ENCODE data around the gene SEMA6D. TPM values are rescaled to one million over a fixed set of nuclear protein-coding genes. Genes with fewer than 3 reads are reported as not detected.

SEMA6D gene
- total and polyA plus RNA-seq, 8 donors, result 4.7 to 14.1 (median 6.3) TPM

DNA sequence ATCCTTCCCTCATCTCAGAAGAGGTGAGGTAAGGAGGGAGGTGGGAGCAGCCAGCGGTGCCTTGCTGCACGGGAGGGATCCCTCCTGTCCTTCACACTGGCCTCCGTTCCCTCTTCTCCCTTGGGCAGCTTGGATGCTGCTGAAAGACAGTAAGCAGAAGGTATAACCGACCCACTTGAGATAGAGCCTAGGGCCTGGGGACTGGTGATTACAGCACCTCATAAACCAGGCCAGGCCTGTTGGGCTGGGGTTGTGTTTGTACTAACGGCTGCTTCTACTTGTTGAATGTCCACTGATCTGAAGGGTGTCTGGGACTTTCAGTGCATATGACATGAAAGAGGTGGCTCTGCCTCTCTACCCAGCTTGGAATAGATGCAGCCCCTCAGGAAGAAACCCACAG, 25.0 kb downstream of the SEMA6D start:
- TF ChIP-seq CTCF (IDR thresholded peaks at IDR 0.05), result no peak
- WGBS, 2 donors, result 90 to 96% methylated on average over 5 of the region's 5 CpGs
- FAIRE-seq (no peak), DNase-seq (no peak), ATAC-seq (no peak)
- Histone ChIP-seq H3K4me1 (peaks cover 0 to 5% (median 0%) of the 10 kb centered on the region in 3 donors), H3K27me3 (no peaks in the 10 kb centered on the region), H3K27ac (no peak overlapping the region), H3K36me3 (peaks cover 0 to 5% (median 0%) of the 10 kb centered on the region in 3 donors), H3K9me3 (no peaks in the 10 kb centered on the region), H3K4me3 (no peak overlapping the region)
- intact Hi-C loops (cut with DNase I), result no loop called here

GRCh38 chr15:47742742-47743141, 25.4 kb downstream of the SEMA6D start:
- 90 to 93% methylated on average over 2 of the region's 2 CpGs for WGBS, 2 donors
- no peak overlapping the region for H3K4me3 ChIP-seq
- intact Hi-C loops (cut with DNase I), result no loop called here

DNA sequence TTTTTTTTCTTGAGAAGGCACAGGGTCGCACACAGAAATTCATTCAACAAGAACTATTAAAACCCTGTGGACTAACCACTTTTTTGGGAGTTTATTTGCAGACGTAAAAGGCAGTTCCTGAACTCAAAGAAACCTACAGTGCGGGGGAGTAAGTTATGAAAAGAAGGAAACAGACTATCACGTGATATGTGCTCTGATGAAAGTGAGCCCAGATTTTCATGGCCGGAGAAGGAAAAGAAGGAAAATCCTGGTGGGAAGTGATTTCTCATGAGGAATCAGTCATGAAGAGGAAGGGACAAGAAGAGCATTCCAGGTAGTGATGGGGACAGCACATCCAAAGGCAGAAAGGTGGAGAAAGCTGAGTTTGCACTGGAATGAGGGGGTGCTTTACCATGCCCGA, 26.1 kb downstream of the SEMA6D start:
- Histone ChIP-seq H3K27me3 (no peaks in the 10 kb centered on the region), H3K9me3 (no peaks in the 10 kb centered on the region), H3K4me1 (no peaks in the 10 kb centered on the region), H3K27ac (no peak overlapping the region), H3K4me3 (no peak overlapping the region), H3K36me3 (peaks cover 0 to 5% (median 0%) of the 10 kb centered on the region in 3 donors)
- intact Hi-C loops (cut with DNase I), result no loop called here
- TF ChIP-seq CTCF (IDR thresholded peaks at IDR 0.05), result no peak
- WGBS, 2 donors, result 80 to 88% methylated on average over 6 of the region's 6 CpGs
- DNase-seq (no peak), FAIRE-seq (no peak), ATAC-seq (no peak)

More at GRCh38 chr15:47742742-47743141, 25.4 kb downstream of the SEMA6D start:
- Histone ChIP-seq H3K4me1 (peaks cover 0 to under 1% (median 0%) of the 10 kb centered on the region in 3 donors), H3K27me3 (no peaks in the 10 kb centered on the region), H3K27ac (no peak overlapping the region), H3K9me3 (no peaks in the 10 kb centered on the region), H3K36me3 (peaks cover 0 to 5% (median 0%) of the 10 kb centered on the region in 3 donors)
- ATAC-seq (no peak), FAIRE-seq (no peak), DNase-seq (no peak)
- no peak for TF ChIP-seq CTCF (IDR thresholded peaks at IDR 0.05)

- FAIRE-seq (no peak), ATAC-seq (no peak), DNase-seq (no peak)
- Histone ChIP-seq H3K36me3 (peaks cover 0 to 5% (median 0%) of the 10 kb centered on the region in 3 donors), H3K4me1 (no peaks in the 10 kb centered on the region), H3K9me3 (no peaks in the 10 kb centered on the region), H3K27me3 (no peaks in the 10 kb centered on the region), H3K4me3 (no peak overlapping the region), H3K27ac (no peak overlapping the region)
- intact Hi-C loops (cut with DNase I), result no loop called here
- 46 to 70% methylated on average over 1 of the region's 1 CpG for WGBS, 2 donors
- no peak for TF ChIP-seq CTCF (IDR thresholded peaks at IDR 0.05)
Measured at GRCh38 chr15:47743886-47744285, 26.6 kb downstream of the SEMA6D start.

- intact Hi-C loops (cut with DNase I), result no loop called here
- FAIRE-seq (no peak), DNase-seq (no peak), ATAC-seq (no peak)
- Histone ChIP-seq H3K4me3 (no peak overlapping the region), H3K36me3 (peaks cover 0 to 5% (median 0%) of the 10 kb centered on the region in 3 donors), H3K27me3 (no peaks in the 10 kb centered on the region), H3K27ac (no peak overlapping the region), H3K4me1 (no peaks in the 10 kb centered on the region), H3K9me3 (no peaks in the 10 kb centered on the region)
- WGBS, 2 donors, result 95 to 96% methylated on average over 10 of the region's 10 CpGs
- no peak for TF ChIP-seq CTCF (IDR thresholded peaks at IDR 0.05)
Measured at GRCh38 chr15:47744496-47744895, 27.2 kb downstream of the SEMA6D start.
